GM12801 (cell line): ENCODE results near the gene PRTN3.

Source experiments
- CTCF ChIP-seq: IDR thresholded peaks from one replicate; pipeline ENCODE4 v1.5.1; 2011; ENCODE audit warnings: control low read depth; ENCODE audit not compliant: insufficient read length; ENCODE audit errors: extremely low read depth

The PRTN3 gene

GRCh38 chr19:870963-871401 is 30.2 kb downstream of the PRTN3 start:
- TF ChIP-seq CTCF, result no peak

GRCh38 chr19:871446-872265 is 30.9 kb downstream of the PRTN3 start:
- no peak for TF ChIP-seq CTCF

GRCh38 chr19:872266-872951 is 31.6 kb downstream of the PRTN3 start:
- TF ChIP-seq CTCF, result no peak

DNA sequence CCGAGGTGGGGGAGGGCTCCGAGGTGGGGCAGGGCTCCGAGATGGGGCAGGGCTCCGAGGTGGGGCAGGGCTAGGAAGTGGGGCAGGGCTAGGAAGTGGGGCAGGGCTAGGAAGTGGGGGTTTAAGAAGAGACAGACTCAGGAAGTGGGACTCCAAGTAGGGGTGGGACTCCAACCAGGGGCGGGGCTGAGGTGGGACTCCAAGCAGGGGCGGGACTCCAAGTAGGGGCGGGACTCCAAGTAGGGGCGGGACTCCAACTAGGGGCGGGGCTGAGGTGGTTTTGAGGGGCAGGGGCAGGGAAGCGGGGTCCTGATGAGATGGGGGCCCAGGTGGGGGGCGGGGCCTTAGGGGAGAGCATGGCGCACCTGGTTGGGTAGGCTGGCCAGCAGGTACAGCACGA is 32.3 kb downstream of the PRTN3 start:
- no peak for TF ChIP-seq CTCF

GRCh38 chr19:873561-874041 is 32.8 kb downstream of the PRTN3 start:
- TF ChIP-seq CTCF, result no peak

GRCh38 chr19:875265-875879 is 34.6 kb downstream of the PRTN3 start:
- no peak for TF ChIP-seq CTCF

GRCh38 chr19:876089-876488 is 35.3 kb downstream of the PRTN3 start:
- no peak for TF ChIP-seq CTCF
